Measurements from ENCODE around the gene EIF4B.

The EIF4B gene

DNA sequence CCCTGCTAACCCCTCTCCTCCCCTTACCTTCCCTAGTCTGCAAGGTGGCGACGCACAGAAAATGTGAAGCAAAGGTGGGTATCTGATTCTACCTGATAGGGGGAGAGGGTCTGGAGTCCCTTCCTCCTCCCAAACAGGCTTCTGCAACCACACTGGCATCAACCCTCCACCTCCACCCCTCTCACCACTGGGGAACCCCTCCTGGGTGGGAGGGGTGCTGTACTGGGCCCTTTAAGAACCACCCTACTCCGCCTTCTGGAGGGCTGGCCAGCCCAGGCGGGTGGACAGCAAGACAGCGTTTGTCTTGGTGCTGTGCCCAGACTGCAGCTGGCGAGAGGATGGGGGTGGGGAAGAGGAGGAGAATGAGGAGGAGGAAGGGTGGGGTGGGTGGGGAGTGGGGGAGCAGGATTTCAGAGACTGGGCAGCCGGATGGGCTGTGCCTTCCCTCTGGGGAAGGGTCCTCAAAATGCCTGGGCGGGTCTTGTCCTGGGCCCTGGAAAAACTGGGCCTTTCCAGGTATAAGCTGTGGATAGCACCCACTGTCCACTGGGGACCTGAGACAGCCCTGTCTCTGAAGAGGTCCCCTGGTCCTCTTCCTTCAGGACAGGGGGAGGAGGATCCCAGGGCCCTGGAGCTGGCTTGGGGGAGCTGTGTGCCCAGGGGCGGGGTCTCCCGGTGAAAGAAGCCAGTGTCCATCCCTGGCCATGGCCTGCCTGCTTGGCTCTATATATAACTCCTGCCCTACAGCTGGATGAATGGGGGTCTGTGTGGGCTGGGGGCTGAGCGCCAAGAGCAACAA, 46.4 kb downstream of the EIF4B start:
- no peak for TF ChIP-seq CTCF (IDR thresholded peaks at IDR 0.05; ENCODE audit: low read depth, low read length, missing control alignments)
- H3K4me3 ChIP-seq (ENCODE audit: low read depth, low read length) = peak overlapping the region; percentile 63
- in situ Hi-C loops (cut with HindIII; ENCODE audit: low sequenced_read_pairs) = no loop called here
- DNase-seq (ENCODE audit: low read depth) = peak; percentile 55

- H3K4me3 ChIP-seq (ENCODE audit: low read depth, low read length) = peak overlapping the region; percentile 50
- in situ Hi-C loops (cut with HindIII; ENCODE audit: low sequenced_read_pairs) = no loop called here
- DNase-seq (ENCODE audit: low read depth) = no peak
- peak; percentile 80 for TF ChIP-seq CTCF (IDR thresholded peaks at IDR 0.05; ENCODE audit: low read depth, low read length, missing control alignments)
These were observed 47.2 kb downstream of the EIF4B start for GRCh38 chr12:53053218-53054111.

DNA sequence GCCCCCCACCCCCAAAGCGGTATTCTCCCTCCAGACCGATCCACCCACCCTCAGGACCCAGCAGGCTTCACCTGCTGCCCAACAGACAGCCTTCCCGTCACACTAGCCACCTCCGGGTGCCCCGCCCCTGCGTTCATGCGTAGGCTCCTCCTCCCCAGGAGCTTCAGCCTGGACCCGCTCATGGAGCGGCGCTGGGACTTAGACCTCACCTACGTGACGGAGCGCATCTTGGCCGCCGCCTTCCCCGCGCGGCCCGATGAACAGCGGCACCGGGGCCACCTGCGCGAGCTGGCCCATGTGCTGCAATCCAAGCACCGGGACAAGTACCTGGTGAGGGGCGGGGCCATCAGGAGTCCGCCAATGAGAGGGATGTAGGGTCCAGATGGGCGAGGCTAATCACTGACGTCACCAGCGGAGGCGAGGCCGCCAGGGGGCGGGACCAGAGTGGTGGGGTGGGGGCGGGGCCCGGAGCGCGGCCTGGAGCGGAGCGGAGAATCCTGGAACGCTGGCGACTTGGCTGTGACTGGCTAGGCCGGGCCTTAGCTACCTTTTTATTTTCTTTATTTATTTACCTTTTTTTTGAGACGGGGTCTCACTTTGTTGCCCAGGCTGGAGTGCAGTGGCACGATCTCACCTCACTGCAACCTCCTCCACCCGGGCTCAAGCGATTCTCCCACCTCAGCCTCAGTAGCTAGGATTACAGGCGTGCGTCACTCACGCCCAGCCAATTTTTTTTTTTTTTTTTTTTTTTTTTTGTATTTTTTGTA, 48.0 kb downstream of the EIF4B start:
- in situ Hi-C loops (cut with HindIII; ENCODE audit: low sequenced_read_pairs) = no loop called here
- peak; percentile 71 for DNase-seq (ENCODE audit: low read depth)
- no peak for TF ChIP-seq CTCF (IDR thresholded peaks at IDR 0.05; ENCODE audit: low read depth, low read length, missing control alignments)
- peak overlapping the region; percentile 50 for H3K4me3 ChIP-seq (ENCODE audit: low read depth, low read length)

GRCh38 chr12:53055471-53056266, 49.4 kb downstream of the EIF4B start:
- in situ Hi-C loops (cut with HindIII; ENCODE audit: low sequenced_read_pairs) = no loop called here
- H3K4me3 ChIP-seq (ENCODE audit: low read depth, low read length) = no peak overlapping the region
- DNase-seq (ENCODE audit: low read depth) = no peak
- TF ChIP-seq CTCF (IDR thresholded peaks at IDR 0.05; ENCODE audit: low read depth, low read length, missing control alignments) = no peak

GRCh38 chr12:53056296-53056695, 50.0 kb downstream of the EIF4B start:
- no peak for DNase-seq (ENCODE audit: low read depth)

More at GRCh38 chr12:53056296-53056695, 50.0 kb downstream of the EIF4B start:
- no peak for TF ChIP-seq CTCF (IDR thresholded peaks at IDR 0.05; ENCODE audit: low read depth, low read length, missing control alignments)
- in situ Hi-C loops (cut with HindIII; ENCODE audit: low sequenced_read_pairs) = no loop called here
- H3K4me3 ChIP-seq (ENCODE audit: low read depth, low read length) = no peak overlapping the region

Data from astrocyte of the cerebellum (primary cell).